ENCODE results near the gene PCGF2. TPM values are rescaled to one million over a fixed set of nuclear protein-coding genes. Genes with fewer than 3 reads are reported as not detected.

The PCGF2 gene
- total RNA-seq, 1 experiment from 2014 or later: 95.1 TPM

DNA sequence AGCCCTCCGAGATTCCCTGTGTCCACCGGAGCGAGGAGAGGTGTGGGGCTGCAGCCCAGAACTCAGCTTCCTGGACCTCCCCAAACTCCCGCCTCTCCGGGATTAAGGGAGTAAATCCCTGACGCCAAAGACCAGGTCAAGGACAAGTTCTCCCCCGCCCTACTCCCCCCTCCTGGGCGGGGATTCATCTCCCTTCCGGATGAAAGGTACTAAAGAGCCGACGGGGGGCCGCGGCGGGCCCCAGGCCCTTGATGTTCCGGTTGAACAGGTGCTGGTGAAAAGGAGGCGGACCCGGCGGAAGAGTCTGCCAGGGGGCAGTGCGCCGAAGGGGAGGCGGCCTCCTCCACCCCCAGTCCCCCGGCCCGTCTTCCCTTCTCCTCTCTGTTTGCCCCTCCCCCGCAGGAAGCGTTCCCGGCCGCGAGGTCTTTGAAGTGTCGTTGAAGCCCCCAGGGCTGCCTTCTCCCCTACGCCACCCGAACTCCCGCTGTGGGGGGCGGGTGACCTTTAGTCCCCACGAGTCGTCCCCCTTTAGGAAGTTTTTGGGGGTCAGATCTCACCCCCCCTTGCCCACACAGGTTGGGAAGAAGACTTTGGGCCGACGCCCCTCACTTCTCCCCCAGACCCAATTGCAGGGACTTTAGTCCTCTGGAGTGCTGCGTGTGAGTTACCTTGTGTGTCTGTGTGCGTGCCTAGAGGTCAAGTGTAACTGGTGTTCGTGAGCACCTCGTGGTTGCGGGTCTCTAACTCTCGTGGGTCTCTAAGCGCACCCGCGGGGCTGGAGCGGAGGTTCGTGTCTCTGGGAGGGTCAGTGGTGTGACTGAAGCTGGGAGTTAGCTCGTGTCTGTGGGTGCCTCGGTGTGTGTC, 44.2 kb downstream of the PCGF2 start:
- BruUV-seq (replicated peaks): no TSS peak
- DNase-seq: peak; percentile 97 to 98
- Mint-ChIP-seq H3K4me3 (ENCODE audit: unreplicated experiment) (peak overlapping the region; percentile 95), H3K4me1 (ENCODE audit: low read depth, unreplicated experiment) (peaks cover 23% of the 10 kb centered on the region), H3K36me3 (ENCODE audit: insufficient read depth, unreplicated experiment) (peaks cover 24% of the 10 kb centered on the region), H3K9me3 (ENCODE audit: unreplicated experiment) (no peaks in the 10 kb centered on the region), H3K27ac (ENCODE audit: unreplicated experiment) (peak overlapping the region; percentile 81), H3K27me3 (ENCODE audit: insufficient read depth, unreplicated experiment) (no peaks in the 10 kb centered on the region)
- Histone ChIP-seq H3K4me3 (ENCODE audit: low read depth, low read length) (peak overlapping the region; percentile 71), H3K4me1 (peaks cover 37% of the 10 kb centered on the region), H3K9me3 (no peaks in the 10 kb centered on the region), H3K27me3 (replicated peaks; ENCODE audit: control insufficient read depth, insufficient read depth, low read length) (no peaks in the 10 kb centered on the region), H3K36me3 (ENCODE audit: control insufficient read depth, insufficient read depth, low read length) (peaks cover 2% of the 10 kb centered on the region)
- TF ChIP-seq, protein P1, sequence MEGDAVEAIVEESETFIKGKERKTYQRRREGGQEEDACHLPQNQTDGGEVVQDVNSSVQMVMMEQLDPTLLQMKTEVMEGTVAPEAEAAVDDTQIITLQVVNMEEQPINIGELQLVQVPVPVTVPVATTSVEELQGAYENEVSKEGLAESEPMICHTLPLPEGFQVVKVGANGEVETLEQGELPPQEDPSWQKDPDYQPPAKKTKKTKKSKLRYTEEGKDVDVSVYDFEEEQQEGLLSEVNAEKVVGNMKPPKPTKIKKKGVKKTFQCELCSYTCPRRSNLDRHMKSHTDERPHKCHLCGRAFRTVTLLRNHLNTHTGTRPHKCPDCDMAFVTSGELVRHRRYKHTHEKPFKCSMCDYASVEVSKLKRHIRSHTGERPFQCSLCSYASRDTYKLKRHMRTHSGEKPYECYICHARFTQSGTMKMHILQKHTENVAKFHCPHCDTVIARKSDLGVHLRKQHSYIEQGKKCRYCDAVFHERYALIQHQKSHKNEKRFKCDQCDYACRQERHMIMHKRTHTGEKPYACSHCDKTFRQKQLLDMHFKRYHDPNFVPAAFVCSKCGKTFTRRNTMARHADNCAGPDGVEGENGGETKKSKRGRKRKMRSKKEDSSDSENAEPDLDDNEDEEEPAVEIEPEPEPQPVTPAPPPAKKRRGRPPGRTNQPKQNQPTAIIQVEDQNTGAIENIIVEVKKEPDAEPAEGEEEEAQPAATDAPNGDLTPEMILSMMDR (IDR thresholded peaks at IDR 0.05; ENCODE audit: insufficient read depth in 1 of 2, low read depth in 1 of 2, low read length in 1 of 2, severe bottlenecking in 1 of 2, unreplicated experiment in 1 of 2): peak in 1 of 2 experiments; percentile 17
- ChIA-PET CTCF (interaction anchor here (0.5 to 1.5 kb wide), 2 partner anchors 449 to 1613 kb away, joined by 3 to 4 read pairs; no protein-coding TSS in a partner anchor), POLR2A (interaction anchor here (0.6 to 1.5 kb wide), 3 partner anchors 19 to 45 kb away, joined by 3 to 6 read pairs (median 4); partner anchors contain the start of gene CISD3)
- intact Hi-C loops (cut with micrococcal nuclease; ENCODE audit: unreplicated experiment): loop anchor here (1.0 to 10.0 kb wide), 3 partner anchors 15 to 989 kb away; no protein-coding TSS in a partner anchor

DNA sequence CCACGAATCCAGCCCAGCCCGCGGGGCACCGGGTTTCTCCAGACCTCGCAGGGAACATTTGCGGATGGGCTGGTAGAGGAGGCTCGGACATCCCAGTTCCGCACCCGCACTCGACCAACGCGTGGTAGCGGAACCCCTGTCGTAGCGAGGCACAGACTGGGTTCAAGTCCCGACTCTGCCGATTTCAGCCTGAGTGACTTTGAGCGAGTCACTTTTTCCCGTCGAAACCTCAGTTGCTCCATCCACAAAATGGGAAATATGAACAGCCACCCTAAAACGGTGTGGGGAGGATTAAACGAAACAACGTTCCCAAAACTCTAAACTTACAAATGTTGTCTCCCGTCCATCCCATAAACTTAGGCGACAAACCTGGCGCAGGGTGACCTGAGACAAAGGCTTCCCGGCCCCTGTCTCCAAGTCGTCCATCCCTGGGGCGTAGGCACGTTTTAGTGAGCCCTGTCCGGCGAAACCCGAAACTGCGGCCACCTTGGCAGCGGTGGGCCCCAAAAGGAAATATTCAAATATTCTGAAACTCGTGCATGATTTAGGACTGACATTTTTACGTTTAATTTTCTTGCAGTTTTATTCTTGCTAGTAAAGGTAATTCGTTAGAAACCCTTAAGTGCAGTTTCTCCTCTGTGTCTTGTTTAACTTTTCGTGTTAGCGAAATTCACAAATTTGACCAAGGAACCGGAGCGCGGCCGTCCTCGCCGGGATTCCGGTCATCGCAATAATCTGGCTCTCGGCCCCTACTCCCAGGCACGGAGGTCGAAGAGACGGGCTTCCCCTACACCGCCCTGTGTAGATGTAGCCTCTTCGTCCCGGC, 45.0 kb downstream of the PCGF2 start:
- ChIA-PET CTCF (no interaction called here), POLR2A (no interaction called here)
- H3K27ac Mint-ChIP-seq (ENCODE audit: unreplicated experiment): peak overlapping the region; percentile 81
- Histone ChIP-seq H3K27me3 (replicated peaks; ENCODE audit: control insufficient read depth, insufficient read depth, low read length) (no peaks in the 10 kb centered on the region), H3K9me3 (no peaks in the 10 kb centered on the region), H3K4me1 (peaks cover 39% of the 10 kb centered on the region), H3K36me3 (ENCODE audit: control insufficient read depth, insufficient read depth, low read length) (peaks cover 2% of the 10 kb centered on the region), H3K4me3 (ENCODE audit: low read depth, low read length) (peak overlapping the region; percentile 71)
- H3K9me3 Mint-ChIP-seq (ENCODE audit: unreplicated experiment): no peaks in the 10 kb centered on the region
- BruUV-seq (replicated peaks): TSS peak; percentile 60
- H3K4me3 Mint-ChIP-seq (ENCODE audit: unreplicated experiment): peak overlapping the region; percentile 95
- H3K27me3 Mint-ChIP-seq (ENCODE audit: insufficient read depth, unreplicated experiment): no peaks in the 10 kb centered on the region
- intact Hi-C loops (cut with micrococcal nuclease; ENCODE audit: unreplicated experiment): loop anchor here (2.0 to 10.0 kb wide), 2 partner anchors 16 to 988 kb away; no protein-coding TSS in a partner anchor
- peaks cover 25% of the 10 kb centered on the region for H3K36me3 Mint-ChIP-seq (ENCODE audit: insufficient read depth, unreplicated experiment)
- peaks cover 24% of the 10 kb centered on the region for H3K4me1 Mint-ChIP-seq (ENCODE audit: low read depth, unreplicated experiment)
- DNase-seq: no peak
- TF ChIP-seq, protein P1 (IDR thresholded peaks at IDR 0.05; ENCODE audit: insufficient read depth in 1 of 2, low read depth in 1 of 2, low read length in 1 of 2, severe bottlenecking in 1 of 2, unreplicated experiment in 1 of 2): no peak
